ENCODE measurements around the gene PCSK6.
"Not testable (repeated sequence)": the region's sequence is repeated elsewhere in the genome, so short reads cannot be mapped to it uniquely, and the experiment has no call there.

Gene PCSK6

GRCh38 chr15:101303408-101303807 is 186.1 kb downstream of the PCSK6 start:
- no peak for DNase-seq

- no peak for DNase-seq
Observed at GRCh38 chr15:101296418-101297405, 192.8 kb downstream of the PCSK6 start.

- DNase-seq: no peak
Observed at GRCh38 chr15:101295607-101296161, 193.8 kb downstream of the PCSK6 start.

GRCh38 chr15:101294731-101295606 is 194.5 kb downstream of the PCSK6 start, which contains the start of gene SNRPA1:
TSS of gene SNRPA1 (minus strand) at chr15:101295248. CDS start at chr15:101295178, 70 bp downstream.
- DNase-seq: peak; percentile 92

GRCh38 chr15:101293122-101293521 is 196.4 kb downstream of the PCSK6 start:
- DNase-seq: no peak

- peak; percentile 23 for DNase-seq
Observed at GRCh38 chr15:101288905-101289513, 200.5 kb downstream of the PCSK6 start.

GRCh38 chr15:101287342-101287741 is 202.2 kb downstream of the PCSK6 start:
- not testable (repeated sequence) for DNase-seq

GRCh38 chr15:101286471-101287114 is 202.9 kb downstream of the PCSK6 start:
- DNase-seq: no peak

- DNase-seq: no peak
Observed at GRCh38 chr15:101283931-101284330, 205.6 kb downstream of the PCSK6 start.

- DNase-seq: no peak
Observed at GRCh38 chr15:101280007-101280406, 209.5 kb downstream of the PCSK6 start.

- no peak for DNase-seq
Observed at GRCh38 chr15:101277943-101278564, 211.5 kb downstream of the PCSK6 start.

GRCh38 chr15:101277038-101277822 is 212.3 kb downstream of the PCSK6 start, which contains the start of gene SELENOS:
TSS of gene SELENOS (minus strand) at chr15:101277485. CDS start at chr15:101277417, 68 bp downstream.
- DNase-seq: peak; percentile 91

- no peak for DNase-seq
Observed at GRCh38 chr15:101276501-101277037, 212.9 kb downstream of the PCSK6 start.

- no peak for DNase-seq
Observed at GRCh38 chr15:101275018-101275417, 214.5 kb downstream of the PCSK6 start.

- DNase-seq: no peak
Observed at GRCh38 chr15:101273534-101273933, 216.0 kb downstream of the PCSK6 start.

- no peak for DNase-seq
Observed at GRCh38 chr15:101272584-101272983, 216.9 kb downstream of the PCSK6 start.

- DNase-seq: no peak
Observed at GRCh38 chr15:101269479-101270223, 219.9 kb downstream of the PCSK6 start.

- DNase-seq: peak; percentile 61
Observed at GRCh38 chr15:101267320-101268104, 222.0 kb downstream of the PCSK6 start.

- DNase-seq: no peak
Observed at GRCh38 chr15:101266787-101267186, 222.7 kb downstream of the PCSK6 start.
